Measurements from ENCODE around the gene FAM20A.
"Not testable (repeated sequence)": the region's sequence is repeated elsewhere in the genome, so short reads cannot be mapped to it uniquely, and the experiment has no call there.

FAM20A gene

DNA sequence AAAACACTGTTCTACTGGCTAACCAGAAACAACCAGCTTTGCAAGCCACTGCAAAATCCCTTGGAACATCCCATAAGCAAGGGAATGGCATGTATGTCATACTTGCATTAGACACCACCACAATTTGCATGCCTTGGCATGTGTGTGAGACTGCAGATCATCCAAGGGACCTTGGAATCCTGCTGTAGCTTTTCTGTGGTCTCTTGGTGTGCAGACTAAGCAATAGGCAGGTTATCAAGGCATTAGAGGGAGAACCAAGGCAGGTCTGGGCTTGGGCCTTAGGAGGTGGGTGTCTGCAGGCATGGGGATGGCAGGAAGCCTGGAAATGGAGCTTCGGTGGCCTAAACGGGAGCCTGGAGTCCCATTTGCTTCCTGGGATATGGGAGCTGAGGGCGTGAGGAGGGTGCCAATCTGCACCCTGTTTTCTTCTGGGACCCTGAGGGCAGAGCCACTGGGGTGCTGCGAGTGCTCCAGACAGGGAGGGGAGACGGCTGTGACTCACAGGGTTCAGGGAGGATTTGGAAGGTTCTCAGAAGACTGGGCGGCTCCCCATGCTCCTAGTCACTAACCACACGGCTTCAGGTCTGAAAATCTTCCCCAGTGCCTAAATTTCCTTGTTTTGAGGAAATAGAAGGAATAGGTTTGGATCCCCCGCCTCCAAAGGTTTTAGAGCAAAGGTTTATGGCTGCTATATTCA, 36.6 kb downstream of the FAM20A start:
- no peak for DNase-seq

DNA sequence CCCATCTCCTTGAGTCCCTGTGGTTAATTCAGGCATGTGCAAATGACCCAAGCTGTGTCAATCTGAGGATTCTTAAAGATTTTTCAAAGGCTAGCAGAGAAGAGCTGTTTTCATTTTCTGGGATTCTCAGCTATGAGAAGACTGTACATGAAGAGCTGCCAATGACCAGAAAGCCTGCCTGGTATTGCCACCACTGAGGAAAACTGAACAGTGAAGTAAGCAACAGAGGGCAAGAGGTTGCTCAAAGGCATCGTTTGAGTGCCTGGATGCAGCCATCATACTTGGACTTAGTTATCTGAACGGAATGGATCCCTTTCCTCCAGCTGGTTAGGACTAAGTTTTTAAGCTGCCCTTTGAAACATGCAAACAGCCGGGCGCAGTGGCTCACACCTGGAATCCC, 38.4 kb downstream of the FAM20A start:
- no peak for DNase-seq

DNA sequence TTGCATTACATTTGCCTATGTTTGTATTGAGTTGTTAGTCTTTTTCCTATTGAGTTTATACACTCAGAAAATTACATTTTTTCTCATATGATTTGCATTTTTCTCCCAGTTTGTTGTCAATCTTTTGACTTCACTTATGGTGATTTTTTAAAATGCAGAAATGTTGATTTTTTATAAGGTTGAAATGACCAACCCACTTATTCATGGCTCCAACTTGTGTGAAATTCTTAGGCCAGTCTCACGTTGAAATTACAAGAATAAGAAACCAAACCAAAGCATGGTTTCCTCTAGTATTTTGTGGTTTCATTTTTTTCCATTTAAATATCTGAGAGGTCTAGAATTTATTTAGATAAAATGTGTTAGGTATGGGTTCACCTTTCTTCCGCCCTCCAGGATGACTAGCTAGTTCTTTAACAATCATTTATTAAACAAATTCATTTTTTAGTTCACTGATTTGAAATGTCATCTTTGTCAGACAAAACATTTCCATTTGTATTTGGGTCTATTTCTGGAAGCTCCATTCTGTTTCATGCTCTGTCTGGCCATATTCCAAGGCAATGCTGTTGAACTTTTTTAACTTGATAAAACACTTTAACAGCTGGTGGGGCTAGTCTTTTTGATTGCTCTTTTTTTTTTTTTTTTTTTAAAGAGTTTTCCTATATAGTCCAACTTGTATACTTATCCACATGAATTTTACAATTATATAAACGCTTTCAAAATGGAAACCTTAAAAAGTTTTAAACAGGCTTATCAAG, 40.0 kb downstream of the FAM20A start:
- DNase-seq = no peak

DNA sequence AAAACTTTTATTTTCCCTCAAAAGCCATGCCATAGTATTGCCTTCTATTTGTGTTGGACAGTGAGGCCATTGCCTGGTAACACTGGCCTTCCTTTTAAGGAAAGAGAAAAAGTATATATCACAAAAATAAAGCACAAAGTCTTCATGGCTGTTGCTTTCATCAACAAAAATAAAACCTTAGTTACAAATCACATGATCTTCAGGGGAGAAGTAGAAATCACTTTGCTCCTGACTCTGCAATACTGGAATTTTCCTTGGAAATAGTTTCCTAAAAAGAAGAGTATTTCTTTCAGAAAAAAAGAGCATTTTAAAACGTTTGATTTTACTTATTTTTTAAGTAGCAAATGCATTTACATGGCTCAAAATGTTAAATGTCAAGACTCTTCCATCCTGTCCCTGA, 41.9 kb downstream of the FAM20A start:
- DNase-seq = no peak

DNA sequence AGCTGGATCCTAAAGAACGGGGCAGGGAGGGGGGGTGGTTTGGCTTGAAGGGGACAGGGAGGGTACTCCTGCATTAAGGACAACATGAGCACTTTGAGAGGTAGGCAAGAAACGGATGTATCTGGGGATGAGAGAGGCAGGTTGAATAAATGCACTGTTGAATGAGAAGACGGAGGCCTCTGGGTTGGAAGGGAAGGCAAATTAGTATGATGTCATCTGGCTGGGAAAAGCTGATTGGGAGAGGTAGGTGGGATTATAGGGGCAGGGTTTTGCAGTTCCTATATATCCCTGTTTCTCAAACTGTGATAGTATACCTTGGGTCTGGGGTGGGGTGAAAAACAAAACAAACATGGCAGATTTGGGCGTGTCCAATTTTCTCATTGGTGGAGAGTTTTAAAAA, 44.6 kb downstream of the FAM20A start:
- DNase-seq = no peak

DNA sequence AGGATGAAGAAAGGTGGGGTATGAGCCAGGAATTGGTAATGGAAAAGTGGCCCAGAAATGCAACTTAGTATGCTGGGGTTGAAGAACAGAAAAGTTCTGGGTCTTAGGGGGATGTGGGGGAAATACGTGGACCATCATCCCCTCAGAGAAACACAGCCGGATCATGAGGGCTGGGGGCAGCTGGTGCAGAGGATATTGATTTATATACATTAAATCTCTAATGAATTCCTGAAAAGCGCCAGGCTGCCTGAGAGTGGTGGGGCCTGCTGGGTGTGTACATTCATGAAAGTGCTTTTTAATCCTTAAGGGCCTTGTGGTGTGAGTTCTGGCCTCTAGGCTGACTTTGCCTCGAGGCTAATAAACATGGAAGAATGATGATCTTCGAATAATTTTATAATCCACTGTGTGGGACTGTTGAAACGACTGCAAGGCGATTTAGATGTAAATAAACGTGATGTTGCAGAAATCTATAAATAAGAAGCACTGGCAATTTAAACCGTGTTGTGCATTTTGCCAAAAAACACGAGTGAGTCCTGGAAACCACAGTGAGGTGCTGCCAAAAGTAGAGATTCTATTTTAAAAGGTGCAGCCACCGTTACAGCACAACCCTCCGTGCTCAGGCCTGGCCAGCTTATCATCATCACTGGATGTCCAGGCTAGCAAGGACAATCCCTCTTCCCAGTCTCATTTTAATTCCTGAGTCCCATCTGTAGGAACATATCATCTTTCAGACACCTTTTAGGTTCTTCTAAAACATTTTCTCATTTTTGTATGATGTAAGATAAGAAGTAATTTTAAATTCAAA, 56.9 kb downstream of the FAM20A start:
- DNase-seq = no peak

DNA sequence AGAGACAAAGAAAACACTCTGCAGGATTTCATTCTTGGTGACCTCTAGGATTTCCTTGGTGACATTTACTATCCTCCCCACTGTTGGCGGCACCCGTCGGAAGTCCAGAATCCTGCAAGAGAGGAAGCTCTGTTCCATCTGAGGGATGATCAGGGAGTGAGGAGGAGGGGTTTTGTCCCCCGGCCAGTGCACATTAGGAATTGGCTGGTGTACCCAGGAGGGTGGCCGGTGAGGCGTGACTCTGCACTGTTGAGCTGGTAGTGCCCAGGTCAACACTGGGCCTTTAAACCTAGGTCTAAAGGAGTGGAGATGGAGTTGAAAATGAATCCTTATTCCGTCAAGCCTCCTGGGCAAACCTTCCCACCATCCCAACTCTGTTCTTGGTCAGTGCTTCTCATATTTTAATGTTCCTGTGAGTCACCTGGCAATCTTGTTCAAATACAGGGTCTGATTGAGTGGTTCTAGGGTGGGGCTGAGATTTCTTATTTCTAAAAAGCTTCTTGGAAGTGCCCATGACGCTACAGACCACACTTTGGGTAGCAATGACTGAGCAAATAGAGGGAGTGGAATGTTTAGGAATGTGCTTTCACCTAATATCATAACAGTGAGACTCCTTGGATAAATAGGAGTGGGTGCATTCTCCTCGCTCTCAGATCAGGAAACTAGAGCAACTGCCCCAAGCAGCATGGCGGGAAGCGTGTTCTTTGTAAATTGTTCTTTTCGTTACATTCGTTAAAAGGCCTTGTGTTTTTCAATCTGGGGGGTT, 58.3 kb downstream of the FAM20A start:
- no peak for DNase-seq

DNA sequence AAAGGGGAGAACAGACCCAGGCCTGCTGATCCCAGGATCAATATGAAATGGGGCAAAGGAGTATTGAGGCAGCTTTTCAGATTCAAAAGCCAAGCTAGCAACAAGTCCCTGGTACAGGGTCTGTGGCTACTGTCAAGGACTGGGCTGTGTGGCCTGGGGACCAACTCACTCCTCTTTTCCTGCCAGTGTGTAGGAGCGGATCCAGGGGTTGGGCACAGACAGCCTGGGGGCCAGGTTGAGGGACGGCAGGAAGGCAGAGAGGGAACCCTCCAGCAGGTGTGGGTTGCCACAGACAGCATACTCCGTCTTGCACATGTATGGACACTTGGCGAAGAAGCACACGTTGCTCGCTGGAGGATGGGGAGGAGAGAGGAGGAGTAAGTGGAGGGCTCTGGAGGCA, 59.4 kb downstream of the FAM20A start:
- no peak for DNase-seq

DNA sequence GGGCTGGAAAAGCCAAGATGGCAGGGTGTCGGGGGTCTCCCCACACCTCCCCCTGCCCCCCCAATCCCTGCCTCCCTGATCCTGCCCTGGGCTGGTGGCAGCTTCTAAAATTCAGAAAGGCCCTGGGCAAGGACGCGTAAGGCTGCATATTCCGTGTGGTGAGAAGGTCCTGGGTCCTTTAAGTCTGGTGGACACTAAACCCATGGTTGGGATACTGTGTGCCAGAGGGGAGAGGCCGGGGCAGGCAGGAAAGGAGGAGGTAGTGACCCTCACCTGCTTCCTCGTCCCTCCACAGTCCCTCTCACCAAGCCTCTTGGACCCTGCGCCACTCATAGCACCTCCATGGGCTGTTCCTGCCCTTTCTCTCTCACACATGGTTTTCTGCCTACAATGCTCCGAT, 60.2 kb downstream of the FAM20A start:
- no peak for DNase-seq

DNA sequence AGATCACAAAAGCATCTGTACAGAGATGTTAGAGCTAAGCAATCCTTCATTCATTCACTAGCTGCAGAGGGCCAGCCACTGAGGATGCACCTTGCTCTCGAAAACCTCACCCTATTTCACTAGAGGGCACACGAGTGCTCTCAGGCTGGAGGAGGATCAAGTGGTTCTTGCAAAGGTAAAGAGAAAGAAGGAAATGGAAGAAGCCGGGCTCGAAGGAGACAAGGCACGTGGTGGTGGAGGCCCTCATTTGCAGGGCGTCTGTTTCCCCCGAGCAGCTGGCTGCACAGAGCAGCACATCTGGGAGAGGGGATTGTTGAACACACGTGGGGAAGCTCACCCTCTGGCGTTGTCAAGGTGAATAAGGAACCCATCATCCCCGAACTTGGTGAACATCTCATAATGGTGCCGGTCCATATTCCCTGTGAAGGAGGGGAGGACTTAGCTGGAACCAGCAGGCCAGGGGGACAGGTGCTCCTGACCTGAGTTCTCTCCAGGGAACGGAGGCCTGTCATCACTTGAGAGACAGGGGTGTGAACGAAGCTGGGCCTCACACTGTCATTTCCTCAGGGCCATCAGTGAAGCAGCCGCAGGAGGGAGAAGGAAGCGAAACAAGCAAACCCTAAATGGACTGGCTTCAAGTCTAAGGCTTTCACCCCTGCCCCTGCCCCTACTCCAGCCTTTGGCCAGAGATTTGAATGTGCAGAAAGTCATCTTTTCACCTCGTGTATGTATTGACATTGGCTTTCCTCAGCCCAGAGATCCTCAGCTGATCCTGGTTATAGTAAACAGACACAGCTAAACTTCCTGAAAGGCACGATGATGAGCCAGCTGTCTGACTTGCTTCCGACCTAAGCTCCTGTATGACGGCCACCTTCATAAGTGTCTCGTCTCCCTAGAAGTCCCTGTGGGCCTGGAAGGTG, 61.4 kb downstream of the FAM20A start:
- no peak for DNase-seq

DNA sequence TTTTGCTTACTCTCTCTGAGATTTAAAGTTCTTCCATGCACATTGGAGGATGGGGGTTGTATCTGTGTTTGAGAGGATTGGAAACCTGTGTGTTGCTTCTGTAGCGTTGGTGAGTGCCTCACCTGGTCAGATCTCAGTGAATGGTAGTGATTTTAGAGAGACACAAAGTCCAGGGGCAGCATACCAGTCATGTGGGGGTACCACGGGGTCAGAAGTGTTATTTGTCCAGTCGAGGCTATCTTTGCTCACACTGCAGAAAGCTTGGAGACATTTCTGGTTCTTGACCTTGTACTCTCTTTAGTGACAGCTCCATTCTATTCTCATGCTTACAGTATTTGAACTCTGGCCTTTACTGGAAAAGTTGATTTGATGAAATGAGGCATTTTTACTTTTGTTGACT, 65.2 kb downstream of the FAM20A start:
- DNase-seq = no peak

DNA sequence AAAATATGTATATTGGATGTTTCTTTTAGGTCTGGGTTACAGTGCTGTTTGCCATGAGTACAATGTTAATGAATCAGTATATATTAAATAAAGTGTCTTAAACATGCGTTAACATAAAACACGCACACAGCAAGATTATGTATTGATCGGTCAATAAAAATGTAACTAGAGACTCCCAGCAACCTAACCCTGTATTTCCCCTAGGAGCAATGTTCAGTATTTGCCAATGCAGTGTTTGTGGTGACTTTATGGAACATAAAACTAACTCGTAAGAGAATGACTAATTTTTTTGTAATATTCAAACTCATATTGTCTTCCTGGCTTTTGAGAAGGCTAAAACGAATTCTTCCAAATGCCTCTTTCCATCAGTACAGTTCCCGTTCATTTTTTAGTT, 66.5 kb downstream of the FAM20A start:
- no peak for DNase-seq

DNA sequence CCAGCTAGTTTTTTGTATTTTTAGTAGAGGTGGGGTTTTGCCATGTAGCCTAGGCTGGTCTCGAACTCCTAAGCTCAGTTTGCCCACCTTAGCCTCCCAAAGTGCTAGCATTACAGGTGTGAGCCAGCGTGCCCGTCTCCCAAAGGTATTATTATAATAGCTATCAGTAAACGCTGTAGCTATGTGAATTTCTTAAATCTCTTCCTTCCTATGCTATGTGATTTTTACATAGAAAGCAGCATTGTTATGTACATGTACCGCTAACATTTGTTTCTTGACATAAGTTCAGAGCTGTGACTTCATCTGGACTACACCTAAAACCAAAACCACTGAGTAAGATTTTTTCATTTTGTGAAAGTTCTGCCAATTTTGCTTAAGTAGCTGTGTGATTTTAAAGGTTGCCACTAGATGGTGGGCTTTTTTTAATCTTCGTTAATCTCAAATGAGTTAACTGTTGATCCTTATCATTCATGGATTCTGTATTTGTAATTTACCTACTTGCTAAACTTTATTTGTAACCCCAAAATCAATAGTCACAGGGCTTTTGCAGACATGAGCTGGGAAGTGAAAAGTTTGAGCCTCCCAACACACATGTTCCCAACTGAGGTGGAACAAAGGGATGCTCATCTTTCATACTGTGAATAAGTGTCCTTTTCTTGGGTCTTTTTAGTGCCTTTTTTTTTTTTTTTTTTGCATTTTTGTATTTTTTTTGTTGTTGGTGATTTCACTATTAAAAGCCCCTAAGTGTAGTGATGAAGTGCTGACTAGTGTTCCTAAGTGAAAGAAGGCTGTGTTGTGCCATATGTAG, 67.1 kb downstream of the FAM20A start:
- no peak for DNase-seq

DNA sequence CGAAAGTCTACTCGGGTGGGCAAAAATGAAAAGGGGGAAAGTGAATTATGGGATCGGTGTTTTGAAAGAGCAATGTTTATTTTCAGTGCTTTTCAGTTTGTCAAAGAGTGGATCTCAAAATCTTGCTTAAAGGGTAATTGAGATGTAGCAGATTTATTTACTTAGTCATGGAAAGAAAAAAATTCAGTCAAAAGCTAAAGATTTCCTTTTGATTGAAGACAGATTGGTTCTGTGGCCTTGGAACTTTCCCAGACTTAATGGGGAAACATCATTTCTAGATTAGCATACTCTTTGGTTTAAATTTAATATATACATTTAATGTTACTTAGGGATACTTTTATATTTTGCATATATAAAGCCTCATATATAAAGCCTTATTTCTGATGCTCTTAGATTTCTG, 68.3 kb downstream of the FAM20A start:
- no peak for DNase-seq

DNA sequence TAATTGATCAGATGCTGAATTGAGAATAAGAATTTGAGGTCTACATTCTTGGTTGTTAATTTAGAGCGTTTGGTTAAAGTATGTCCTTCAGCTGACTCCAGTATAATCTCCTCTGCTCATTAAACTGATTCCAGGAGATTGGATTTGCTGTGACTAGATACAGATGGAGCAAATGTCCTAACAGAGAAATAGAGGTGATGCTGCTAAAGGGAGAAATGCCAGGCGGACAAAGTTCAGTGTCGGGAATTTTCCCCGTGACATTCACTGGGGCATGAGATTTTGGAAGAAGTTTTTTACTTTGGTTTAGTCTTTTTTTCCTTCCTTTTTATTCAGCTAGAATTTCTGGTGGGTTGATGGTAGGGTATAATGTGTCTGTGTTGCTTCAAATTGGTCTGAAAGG, 69.9 kb downstream of the FAM20A start:
- no peak for DNase-seq

DNA sequence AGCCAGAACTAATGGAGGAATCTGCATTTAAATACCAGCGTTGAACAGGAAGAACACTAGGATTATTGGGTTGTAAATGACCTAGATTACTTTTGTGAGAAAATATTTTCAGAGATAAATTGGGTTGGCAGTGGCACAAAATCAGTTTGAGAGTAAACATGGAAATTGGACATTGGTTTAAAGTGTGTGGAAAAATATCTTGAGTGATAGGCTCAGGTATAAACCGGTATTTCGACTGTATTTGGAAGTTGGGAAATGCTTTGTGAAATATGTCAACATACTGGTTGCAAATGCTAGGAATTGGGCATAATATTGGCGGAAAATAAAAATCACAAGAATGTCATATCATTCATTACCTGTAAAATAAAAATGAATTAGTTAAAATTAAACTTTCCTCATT, 73.9 kb downstream of the FAM20A start:
- DNase-seq = no peak

DNA sequence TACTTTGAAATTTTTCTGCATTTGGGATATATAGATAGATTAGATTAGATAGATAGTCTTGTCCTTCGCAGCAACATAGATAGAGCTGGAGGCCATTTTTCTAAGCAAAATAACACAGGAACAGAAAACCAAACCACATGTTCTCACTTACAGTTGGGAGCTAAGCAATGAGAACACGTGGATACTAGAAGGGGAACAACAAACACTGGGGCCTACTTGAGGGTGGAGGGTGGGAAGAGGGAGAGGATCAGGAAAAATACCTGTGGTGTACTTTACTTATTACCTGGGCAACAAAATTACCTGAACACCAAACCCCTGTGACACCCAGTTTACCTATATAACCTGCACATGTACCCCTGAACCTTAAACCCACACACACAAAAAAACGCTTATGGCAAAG, 74.6 kb downstream of the FAM20A start:
- DNase-seq = no peak

DNA sequence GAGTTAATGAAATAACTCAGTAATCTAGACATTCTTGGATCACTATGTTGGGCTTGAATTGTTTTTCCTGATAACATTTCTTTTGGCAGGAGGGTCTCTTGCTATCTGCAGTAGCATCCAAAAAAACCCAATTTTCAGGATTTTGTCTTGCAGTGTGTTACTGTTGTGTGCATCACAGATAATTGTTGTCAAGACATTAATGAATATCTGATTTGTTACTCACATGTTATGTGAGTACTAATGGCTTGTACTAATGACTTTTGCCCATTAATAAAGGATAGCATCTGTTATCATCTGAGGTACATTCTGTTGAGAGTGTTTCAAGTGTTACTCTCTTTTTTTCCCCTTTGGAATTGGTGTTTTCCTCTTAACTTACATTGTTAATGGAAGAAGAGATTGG, 78.9 kb downstream of the FAM20A start:
- no peak for DNase-seq

DNA sequence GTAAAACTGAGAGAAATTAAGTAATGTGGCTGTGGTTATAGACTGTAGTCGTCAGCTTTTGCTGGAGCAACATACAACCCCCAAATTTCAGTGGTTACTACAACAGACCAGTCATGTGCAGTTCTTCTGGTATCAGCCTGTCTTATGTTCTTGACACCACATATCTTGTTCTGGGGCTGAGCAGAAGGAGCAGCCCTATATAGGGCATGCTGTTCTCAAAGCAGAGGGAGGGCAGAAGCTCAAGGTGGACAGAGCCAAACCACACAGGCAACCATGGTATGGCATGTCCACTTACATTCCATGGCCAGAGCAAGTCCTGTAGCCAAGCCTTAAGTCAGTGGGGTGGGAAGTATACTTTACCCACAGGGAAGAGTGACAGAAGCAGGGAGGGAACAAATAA, 81.3 kb downstream of the FAM20A start:
- DNase-seq = no peak

DNA sequence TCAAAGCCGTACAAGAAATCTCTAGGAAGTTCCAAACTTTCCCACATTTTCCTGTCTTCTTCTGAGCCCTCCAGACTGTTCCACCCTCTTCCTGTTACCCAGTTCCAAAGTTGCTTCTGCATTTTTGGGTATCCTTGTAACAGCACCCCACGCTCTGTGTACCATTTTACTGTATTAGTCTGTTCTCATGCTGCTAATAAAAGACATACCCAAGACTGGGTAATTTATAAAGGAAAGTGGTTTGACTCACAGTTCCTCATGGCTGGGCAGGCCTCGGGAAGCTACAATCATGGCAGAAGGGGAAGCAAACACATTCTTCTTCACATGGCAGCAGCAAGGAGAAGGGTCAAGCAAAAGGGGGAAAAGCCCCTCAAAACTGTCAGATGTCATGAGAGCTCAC, 82.1 kb downstream of the FAM20A start:
- DNase-seq = not testable (repeated sequence)
